ENCODE measurements around the gene HELZ. TPM values are rescaled to one million over a fixed set of nuclear protein-coding genes. Genes with fewer than 3 reads are reported as not detected.

HELZ gene
- total RNA-seq, 1 donor from 2014 or later: 44.9 TPM

DNA sequence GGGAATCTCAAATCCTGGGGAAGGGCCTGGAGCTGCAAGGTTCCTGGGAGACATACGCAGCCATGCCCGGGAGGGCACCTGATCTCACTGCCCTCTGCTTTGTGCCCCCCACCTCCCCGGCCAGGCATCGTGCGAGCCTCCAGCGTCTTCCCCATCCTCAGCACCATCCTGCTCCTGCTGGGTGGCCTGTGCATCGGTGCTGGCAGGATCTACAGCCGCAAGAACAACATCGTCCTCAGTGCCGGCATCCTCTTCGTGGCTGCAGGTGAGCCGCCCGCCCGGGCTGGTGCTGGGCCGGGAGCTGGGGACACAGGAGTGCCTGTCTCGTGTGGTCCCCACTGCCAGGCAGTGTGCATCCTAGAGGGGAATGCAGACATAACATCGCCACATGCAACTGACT lies 220.3 kb downstream of the HELZ start:
- Mint-ChIP-seq H3K4me1 (no peaks in the 10 kb centered on the region), H3K27me3 (ENCODE audit: insufficient read depth, low read depth) (no peaks in the 10 kb centered on the region)

DNA sequence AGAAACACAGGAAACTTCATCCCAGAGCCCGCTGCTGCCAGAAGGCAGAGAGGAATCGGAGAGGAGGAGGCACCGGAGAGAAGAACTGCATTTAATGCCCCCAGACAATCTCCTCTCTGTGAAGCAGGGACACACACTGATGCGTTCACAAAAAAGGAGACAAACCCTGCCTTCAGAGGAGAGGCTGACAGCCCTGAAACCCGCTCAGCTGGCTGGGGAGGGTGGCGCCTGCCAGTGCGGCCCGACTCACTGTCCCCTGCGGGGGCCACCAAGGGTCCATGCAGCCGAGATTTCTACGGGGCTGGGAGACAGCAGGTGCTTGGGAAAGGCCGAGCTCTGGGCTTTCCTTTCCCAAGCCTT lies 222.6 kb downstream of the HELZ start:
- no peaks in the 10 kb centered on the region for H3K27me3 ChIP-seq
- H3K9me3 ChIP-seq (ENCODE audit: low read depth): no peaks in the 10 kb centered on the region
- TF ChIP-seq EZH2phosphoT487 (IDR thresholded peaks at IDR 0.05) (no peak), EZH2 (IDR thresholded peaks at IDR 0.05) (no peak)
- TF ChIP-seq, protein P1, sequence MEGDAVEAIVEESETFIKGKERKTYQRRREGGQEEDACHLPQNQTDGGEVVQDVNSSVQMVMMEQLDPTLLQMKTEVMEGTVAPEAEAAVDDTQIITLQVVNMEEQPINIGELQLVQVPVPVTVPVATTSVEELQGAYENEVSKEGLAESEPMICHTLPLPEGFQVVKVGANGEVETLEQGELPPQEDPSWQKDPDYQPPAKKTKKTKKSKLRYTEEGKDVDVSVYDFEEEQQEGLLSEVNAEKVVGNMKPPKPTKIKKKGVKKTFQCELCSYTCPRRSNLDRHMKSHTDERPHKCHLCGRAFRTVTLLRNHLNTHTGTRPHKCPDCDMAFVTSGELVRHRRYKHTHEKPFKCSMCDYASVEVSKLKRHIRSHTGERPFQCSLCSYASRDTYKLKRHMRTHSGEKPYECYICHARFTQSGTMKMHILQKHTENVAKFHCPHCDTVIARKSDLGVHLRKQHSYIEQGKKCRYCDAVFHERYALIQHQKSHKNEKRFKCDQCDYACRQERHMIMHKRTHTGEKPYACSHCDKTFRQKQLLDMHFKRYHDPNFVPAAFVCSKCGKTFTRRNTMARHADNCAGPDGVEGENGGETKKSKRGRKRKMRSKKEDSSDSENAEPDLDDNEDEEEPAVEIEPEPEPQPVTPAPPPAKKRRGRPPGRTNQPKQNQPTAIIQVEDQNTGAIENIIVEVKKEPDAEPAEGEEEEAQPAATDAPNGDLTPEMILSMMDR (IDR thresholded peaks at IDR 0.05): no peak
- peaks cover 11% of the 10 kb centered on the region for H3K36me3 Mint-ChIP-seq
- H3F3A ChIP-seq (ENCODE audit: low read depth): no peaks in the 10 kb centered on the region
- peaks cover 2% of the 10 kb centered on the region for H3K27me3 Mint-ChIP-seq (ENCODE audit: insufficient read depth, low read depth)
- no peak overlapping the region for H2AFZ ChIP-seq (replicated peaks)
- no peaks in the 10 kb centered on the region for H3K9me3 Mint-ChIP-seq
- H3K9ac ChIP-seq: no peak overlapping the region
- peaks cover 15% of the 10 kb centered on the region for H3K4me1 Mint-ChIP-seq
- H3K4me3 Mint-ChIP-seq: no peak overlapping the region
- no peak overlapping the region for H3K27ac Mint-ChIP-seq
- no peaks in the 10 kb centered on the region for H3K36me3 ChIP-seq
- H3K4me2 ChIP-seq: no peak overlapping the region
- H4K20me1 ChIP-seq (ENCODE audit: low read depth): no peaks in the 10 kb centered on the region
- peaks cover 9% of the 10 kb centered on the region for H3K4me1 ChIP-seq
- DNase-seq (ENCODE audit: low spot score): no peak
- no peak overlapping the region for H3K4me3 ChIP-seq
- H3K79me2 ChIP-seq (ENCODE audit: low read depth): no peaks in the 10 kb centered on the region
- H3K27ac ChIP-seq: no peak overlapping the region

More for the DNA sequence above, 220.3 kb downstream of the HELZ start:
- Mint-ChIP-seq H3K36me3 (peaks cover 14% of the 10 kb centered on the region), H3K27ac (no peak overlapping the region), H3K9me3 (no peaks in the 10 kb centered on the region), H3K4me3 (no peak overlapping the region)
- H3K36me3 ChIP-seq: no peaks in the 10 kb centered on the region
- no peak overlapping the region for H3K4me3 ChIP-seq
- H2AFZ ChIP-seq (replicated peaks): no peak overlapping the region
- H3K9me3 ChIP-seq (ENCODE audit: low read depth): no peaks in the 10 kb centered on the region
- no peaks in the 10 kb centered on the region for H3K4me1 ChIP-seq
- DNase-seq (ENCODE audit: low spot score): no peak
- no peak overlapping the region for H3K4me2 ChIP-seq
- H4K20me1 ChIP-seq (ENCODE audit: low read depth): no peaks in the 10 kb centered on the region
- H3K27ac ChIP-seq: no peak overlapping the region
- H3K27me3 ChIP-seq: no peaks in the 10 kb centered on the region
- no peak for TF ChIP-seq EZH2 (IDR thresholded peaks at IDR 0.05)
- TF ChIP-seq, protein P1 (IDR thresholded peaks at IDR 0.05): no peak
- no peak for TF ChIP-seq EZH2phosphoT487 (IDR thresholded peaks at IDR 0.05)
- H3K9ac ChIP-seq: no peak overlapping the region
- H3F3A ChIP-seq (ENCODE audit: low read depth): no peaks in the 10 kb centered on the region
- H3K79me2 ChIP-seq (ENCODE audit: low read depth): no peaks in the 10 kb centered on the region

DNA sequence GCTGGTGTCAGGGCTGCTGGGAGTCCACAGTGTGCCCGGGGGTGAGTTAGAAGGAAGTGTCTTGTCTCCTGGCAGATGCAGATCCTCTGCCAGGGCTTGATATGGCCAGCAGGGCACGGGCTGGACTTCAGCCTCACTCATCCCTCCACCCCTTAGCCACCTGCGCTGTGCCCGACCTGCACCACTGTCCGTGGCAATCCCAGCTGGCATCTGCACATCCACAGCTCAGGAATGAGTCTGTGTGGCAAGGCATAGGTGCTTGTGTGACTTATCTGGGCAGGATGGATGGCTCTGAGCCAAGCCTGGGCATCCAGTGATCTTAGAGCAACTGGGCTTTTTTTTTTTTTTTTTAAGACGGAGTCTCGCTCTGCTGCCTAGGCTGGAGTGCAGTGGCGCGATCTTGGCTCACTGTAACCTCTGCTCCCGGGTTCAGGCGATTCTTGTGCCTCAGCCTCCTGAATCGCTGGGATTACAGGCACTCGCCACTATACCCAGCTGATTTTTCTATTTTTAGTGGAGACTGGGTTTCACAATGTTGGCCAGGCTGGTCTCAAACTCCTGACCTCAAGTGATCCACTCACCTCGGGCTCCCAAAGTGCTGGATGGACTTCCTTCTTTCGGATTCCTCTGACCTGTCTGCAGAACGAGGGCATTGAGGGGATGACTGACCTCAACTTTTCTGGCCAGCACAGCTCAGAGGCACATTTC lies 223.1 kb downstream of the HELZ start:
- peaks cover 15% of the 10 kb centered on the region for H3K4me1 Mint-ChIP-seq
- no peak overlapping the region for H3K4me3 Mint-ChIP-seq
- Histone ChIP-seq H3K27ac (no peak overlapping the region), H3K36me3 (no peaks in the 10 kb centered on the region), H3K4me2 (no peak overlapping the region), H3K4me1 (peaks cover 9% of the 10 kb centered on the region), H2AFZ (replicated peaks) (no peak overlapping the region), H3K27me3 (no peaks in the 10 kb centered on the region), H3K9ac (no peak overlapping the region), H3K4me3 (no peak overlapping the region), H3F3A (ENCODE audit: low read depth) (no peaks in the 10 kb centered on the region), H3K9me3 (ENCODE audit: low read depth) (no peaks in the 10 kb centered on the region), H4K20me1 (ENCODE audit: low read depth) (no peaks in the 10 kb centered on the region), H3K79me2 (ENCODE audit: low read depth) (no peaks in the 10 kb centered on the region)
- H3K36me3 Mint-ChIP-seq: peaks cover 11% of the 10 kb centered on the region
- no peaks in the 10 kb centered on the region for H3K9me3 Mint-ChIP-seq
- no peak for DNase-seq (ENCODE audit: low spot score)
- H3K27ac Mint-ChIP-seq: no peak overlapping the region
- peaks cover 2% of the 10 kb centered on the region for H3K27me3 Mint-ChIP-seq (ENCODE audit: insufficient read depth, low read depth)
- TF ChIP-seq EZH2phosphoT487 (IDR thresholded peaks at IDR 0.05): no peak
- TF ChIP-seq, protein P1 (IDR thresholded peaks at IDR 0.05): no peak
- TF ChIP-seq EZH2 (IDR thresholded peaks at IDR 0.05): no peak
